H9 (cell line): Measurements from ENCODE around the gene TMEM175. TPM values are rescaled to one million over a fixed set of nuclear protein-coding genes. Genes with fewer than 3 reads are reported as not detected.

Experiments
- DNase-seq: peaks from one replicate; pipeline ENCODE4 v3.0.0-alpha.2; 2017
- H2AFZ ChIP-seq: one replicate; pipeline ENCODE4 v1.6.1; 2013; ENCODE audit warnings: mild to moderate bottlenecking, low read length, control low read depth, moderate library complexity
- H2AK5ac ChIP-seq: 2 replicates; pipeline ENCODE4 v1.6.1; 2013; ENCODE audit warnings: low read length, control low read depth, mixed read lengths; ENCODE audit not compliant: insufficient read length
- H2BK120ac ChIP-seq: one replicate; pipeline ENCODE4 v1.6.1; 2013; ENCODE audit warnings: low read depth, mild to moderate bottlenecking, low read length, control low read depth, inconsistent platforms; ENCODE audit not compliant: poor library complexity, severe bottlenecking
- H2BK12ac ChIP-seq: 2 replicates; pipeline ENCODE4 v1.6.1; 2013; ENCODE audit warnings: low read length, control low read depth, mixed read lengths, low read depth; ENCODE audit not compliant: insufficient read length
- H2BK15ac ChIP-seq: 2 replicates; pipeline ENCODE4 v1.6.1; 2013; ENCODE audit warnings: low read depth, low read length, control low read depth
- H2BK20ac ChIP-seq: one replicate; pipeline ENCODE4 v1.6.1; 2013; ENCODE audit warnings: low read depth, mild to moderate bottlenecking, low read length, control low read depth, inconsistent platforms; ENCODE audit not compliant: poor library complexity, severe bottlenecking
- H2BK5ac ChIP-seq: 2 replicates; pipeline ENCODE4 v1.6.1; 2013; ENCODE audit warnings: low read length, control low read depth, mixed read lengths; ENCODE audit not compliant: insufficient read length
- H3K14ac ChIP-seq: 2 replicates; pipeline ENCODE4 v1.6.1; 2013; ENCODE audit warnings: low read length, control low read depth; ENCODE audit not compliant: insufficient read depth
- H3K18ac ChIP-seq: 2 replicates; pipeline ENCODE4 v1.6.1; 2013; ENCODE audit warnings: low read depth, mild to moderate bottlenecking, mixed read lengths, low read length, control low read depth; ENCODE audit not compliant: insufficient read length
- H3K23ac ChIP-seq: 2 replicates; pipeline ENCODE4 v1.6.1; 2013; ENCODE audit warnings: low read length, control low read depth, mixed read lengths, low read depth; ENCODE audit not compliant: insufficient read length
- H3K23me2 ChIP-seq: 2 replicates; pipeline ENCODE4 v1.6.1; 2013; ENCODE audit warnings: low read depth, mild to moderate bottlenecking, mixed read lengths, low read length, control low read depth; ENCODE audit not compliant: insufficient read length, poor library complexity, severe bottlenecking
- H3K27ac ChIP-seq: 2 replicates; pipeline ENCODE4 v1.5.1; 2013; ENCODE audit warnings: low read length, control low read depth, mixed read lengths, low read depth; ENCODE audit not compliant: insufficient read length
- H3K27me3 ChIP-seq: 2 replicates; pipeline ENCODE4 v1.6.1; 2013; ENCODE audit warnings: low read length, control low read depth, inconsistent platforms; ENCODE audit not compliant: insufficient read depth
- H3K4ac ChIP-seq: 2 replicates; pipeline ENCODE4 v1.6.1; 2013; ENCODE audit warnings: low read depth, mild to moderate bottlenecking, control low read depth, inconsistent platforms, low read length, moderate library complexity
- H3K4me1 ChIP-seq: 2 replicates; pipeline ENCODE4 v1.6.1; 2013; ENCODE audit warnings: low read length, control low read depth, inconsistent platforms; ENCODE audit not compliant: insufficient read depth
- H3K4me2 ChIP-seq: 2 replicates; pipeline ENCODE4 v1.6.1; 2013; ENCODE audit warnings: low read length, control low read depth, mixed read lengths; ENCODE audit not compliant: insufficient read length, insufficient read depth
- H3K56ac ChIP-seq: 2 replicates; pipeline ENCODE4 v1.6.1; 2013; ENCODE audit warnings: low read depth, mild to moderate bottlenecking, mixed read lengths, low read length, control low read depth; ENCODE audit not compliant: insufficient read length
- H3K79me1 ChIP-seq: 2 replicates; pipeline ENCODE4 v1.6.1; 2013; ENCODE audit warnings: low read depth, mild to moderate bottlenecking, moderate library complexity, low read length, control low read depth, inconsistent platforms; ENCODE audit not compliant: insufficient read depth, poor library complexity, severe bottlenecking
- H3K79me2 ChIP-seq: 2 replicates; pipeline ENCODE4 v1.6.1; 2013; ENCODE audit warnings: low read length, control low read depth, inconsistent platforms; ENCODE audit not compliant: insufficient read depth
- H3K9ac ChIP-seq: 2 replicates; pipeline ENCODE4 v1.6.1; 2013; ENCODE audit warnings: low read length, control low read depth, mixed read lengths; ENCODE audit not compliant: insufficient read length; ENCODE audit errors: extremely low read depth
- H3K9me3 ChIP-seq: one replicate; pipeline ENCODE4 v1.6.1; 2013; ENCODE audit warnings: low read depth, low read length, inconsistent platforms; ENCODE audit not compliant: control insufficient read depth
- H3T11ph ChIP-seq: one replicate; pipeline ENCODE4 v1.6.1; 2013; ENCODE audit warnings: mild to moderate bottlenecking, low read length, control low read depth, inconsistent platforms
- H4K20me1 ChIP-seq: one replicate; pipeline ENCODE4 v1.6.1; 2013; ENCODE audit not compliant: control insufficient read depth, insufficient read length, insufficient read depth
- H4K5ac ChIP-seq: 2 replicates; pipeline ENCODE4 v1.6.1; 2013; ENCODE audit warnings: low read depth, mild to moderate bottlenecking, mixed read lengths, low read length, control low read depth; ENCODE audit not compliant: insufficient read length
- H4K8ac ChIP-seq: replicated peaks from 2 replicates; pipeline ENCODE4 v1.6.1; 2013; ENCODE audit warnings: low read length, control low read depth, mixed read lengths, low read depth; ENCODE audit not compliant: insufficient read length
- H4K91ac ChIP-seq: 2 replicates; pipeline ENCODE4 v1.6.1; 2013; ENCODE audit warnings: low read depth, mild to moderate bottlenecking, moderate library complexity, mixed read lengths, low read length, control low read depth; ENCODE audit not compliant: insufficient read length
- H3K27ac Mint-ChIP-seq, 3 experiments: 2 replicates in 2 of 3; 3 replicates in 1 of 3; pipeline ENCODE4 v1.8.0; 2020 to 2021; ENCODE audit warnings: mixed read lengths in 3 of 3, mild to moderate bottlenecking in 1 of 3, moderate library complexity in 1 of 3
- H3K27me3 Mint-ChIP-seq: 2 replicates; pipeline ENCODE4 v1.8.0; 2021; ENCODE audit warnings: low read depth, mild to moderate bottlenecking, moderate library complexity, mixed read lengths
- H3K36me3 Mint-ChIP-seq, 3 experiments: 2 replicates in 2 of 3; 3 replicates in 1 of 3; pipeline ENCODE4 v1.8.0; 2020 to 2021; ENCODE audit warnings: low read depth in 3 of 3, mixed read lengths in 3 of 3; ENCODE audit not compliant: insufficient read depth in 1 of 3
- H3K4me1 Mint-ChIP-seq, 2 experiments: 2 replicates each; pipeline ENCODE4 v1.8.0; 2020; ENCODE audit warnings: mixed read lengths in 2 of 2
- H3K4me3 Mint-ChIP-seq, 2 experiments: 2 replicates in 1 of 2; 3 replicates in 1 of 2; pipeline ENCODE4 v1.8.0; 2020 to 2021; ENCODE audit warnings: mild to moderate bottlenecking in 2 of 2, mixed read lengths in 2 of 2, moderate library complexity in 1 of 2
- H3K9me3 Mint-ChIP-seq, 2 experiments: 2 replicates in 1 of 2; 3 replicates in 1 of 2; pipeline ENCODE4 v1.8.0; 2020; ENCODE audit warnings: mild to moderate bottlenecking in 2 of 2, mixed read lengths in 2 of 2, moderate library complexity in 1 of 2
- CTCF ChIP-seq: fragments of 200-600 bp; sonication (generic); conservative IDR thresholded peaks from 3 replicates; pipeline ENCODE4 v1.8.0; 2021; ENCODE audit warnings: antibody characterized with exemption, mild to moderate bottlenecking
- WGBS: extraction: QIAGEN DNeasy Blood & Tissue Kit; methylation state at CpG from one replicate; pipeline ENCODE4 v1.1.7; 2013; ENCODE audit warnings: missing lambda C conversion rate, low lambda C conversion rate, mixed read lengths; ENCODE audit not compliant: insufficient read length; ENCODE audit errors: extremely low coverage; 5-methylcytosine and 5-hydroxymethylcytosine counted together
- total RNA-seq: library from RNA; stranded (reverse); gene quantifications from 2 replicates; pipeline ENCODE4 v1.2.1, GENCODE V29; 2021

TMEM175 gene
- total RNA-seq, 1 experiment from 2014 or later, result 6.4 TPM

- Histone ChIP-seq H3K14ac (no peak overlapping the region), H3K4me2 (no peak overlapping the region), H3K9ac (no peak overlapping the region), H2BK20ac (no peak overlapping the region), H3K56ac (no peak overlapping the region), H4K20me1 (no peaks in the 10 kb centered on the region), H4K5ac (no peak overlapping the region), H2BK5ac (no peak overlapping the region), H3K18ac (no peak overlapping the region), H2BK12ac (no peak overlapping the region), H3K9me3 (no peaks in the 10 kb centered on the region), H4K8ac (no peak overlapping the region), H2AFZ (no peak overlapping the region), H3K23ac (no peak overlapping the region), H2BK120ac (no peak overlapping the region), H3K4me1 (no peaks in the 10 kb centered on the region), H3K79me2 (no peaks in the 10 kb centered on the region; the same call in 1 of the 2 replicates), H3K27ac (no peak overlapping the region), H2BK15ac (no peak overlapping the region), H3K27me3 (no peaks in the 10 kb centered on the region), H2AK5ac (no peak overlapping the region), H4K91ac (no peak overlapping the region), H3T11ph (no peak overlapping the region), H3K23me2 (no peaks in the 10 kb centered on the region), H3K79me1 (peaks cover 2% of the 10 kb centered on the region), H3K4ac (no peak overlapping the region)
- Mint-ChIP-seq H3K36me3 (peaks cover 14 to 41% (median 41%) of the 10 kb centered on the region in 3 experiments), H3K27me3 (no peaks in the 10 kb centered on the region; the same call in 1 of the 2 replicates), H3K4me1 (peaks cover 6 to 7% of the 10 kb centered on the region in 2 experiments), H3K4me3 (no peak overlapping the region), H3K27ac (peak overlapping the region in 1 of 3 experiments; percentile 31; a peak in 1 of 7 replicates), H3K9me3 (peaks cover 0 to 7% of the 10 kb centered on the region in 2 experiments; a peak in 3 of 5 replicates)
- WGBS, result no CpG with 5 or more reads among the region's 26 CpGs
- TF ChIP-seq CTCF, result no peak
- DNase-seq, result no peak
Observed at GRCh38 chr4:910366-911091, 21.7 kb upstream of the TMEM175 start.
